ENCODE data around the gene CFAP52.

Gene CFAP52, protein sequence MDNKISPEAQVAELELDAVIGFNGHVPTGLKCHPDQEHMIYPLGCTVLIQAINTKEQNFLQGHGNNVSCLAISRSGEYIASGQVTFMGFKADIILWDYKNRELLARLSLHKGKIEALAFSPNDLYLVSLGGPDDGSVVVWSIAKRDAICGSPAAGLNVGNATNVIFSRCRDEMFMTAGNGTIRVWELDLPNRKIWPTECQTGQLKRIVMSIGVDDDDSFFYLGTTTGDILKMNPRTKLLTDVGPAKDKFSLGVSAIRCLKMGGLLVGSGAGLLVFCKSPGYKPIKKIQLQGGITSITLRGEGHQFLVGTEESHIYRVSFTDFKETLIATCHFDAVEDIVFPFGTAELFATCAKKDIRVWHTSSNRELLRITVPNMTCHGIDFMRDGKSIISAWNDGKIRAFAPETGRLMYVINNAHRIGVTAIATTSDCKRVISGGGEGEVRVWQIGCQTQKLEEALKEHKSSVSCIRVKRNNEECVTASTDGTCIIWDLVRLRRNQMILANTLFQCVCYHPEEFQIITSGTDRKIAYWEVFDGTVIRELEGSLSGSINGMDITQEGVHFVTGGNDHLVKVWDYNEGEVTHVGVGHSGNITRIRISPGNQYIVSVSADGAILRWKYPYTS

DNA sequence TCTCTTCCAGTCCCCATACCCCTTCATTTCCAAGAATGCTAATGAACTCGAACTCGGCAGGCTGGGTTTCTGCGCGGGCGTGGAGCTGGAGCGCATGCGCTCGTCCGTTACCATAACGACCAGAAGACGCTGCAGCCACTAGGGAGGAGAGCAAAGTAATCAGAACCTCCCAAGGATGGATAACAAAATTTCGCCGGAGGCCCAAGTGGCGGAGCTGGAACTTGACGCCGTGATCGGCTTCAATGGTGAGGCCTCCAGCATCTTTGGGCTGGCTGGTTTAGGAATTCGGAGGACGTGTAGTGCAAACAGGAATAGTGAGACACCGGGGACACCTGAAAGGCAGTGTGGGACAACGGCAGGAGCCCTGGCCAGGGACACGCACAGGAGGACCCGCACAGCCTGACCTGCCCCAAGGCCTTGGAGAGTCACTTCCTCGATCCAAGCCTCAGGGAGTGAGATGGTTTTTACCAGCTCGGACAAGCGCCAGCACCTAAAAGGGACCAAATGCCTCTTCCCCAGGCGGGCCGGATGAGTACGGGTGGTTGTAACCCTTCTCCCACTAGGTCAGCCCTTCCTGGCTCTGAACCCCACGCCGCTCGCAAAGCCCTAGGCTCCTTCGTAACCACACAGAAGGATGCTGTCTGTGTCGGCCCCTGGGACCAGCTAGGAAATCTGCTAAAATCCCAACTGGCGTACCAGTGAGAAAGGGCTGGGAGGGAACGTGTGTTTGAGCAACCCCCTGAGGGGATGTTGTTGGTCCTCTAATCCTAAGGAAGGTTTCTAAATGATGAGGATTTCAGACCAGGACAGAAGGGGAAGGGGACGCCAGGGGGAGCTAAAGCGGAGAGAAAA lies at the start of gene CFAP52:
Gene CFAP52 (plus strand): TSS at position 122 of the 852 bp plus-strand sequence. CDS start 54 bp downstream, at position 176.
- H3K4me3 ChIP-seq (ENCODE audit: low read length), result peak within 1 kb of the TSS; percentile 86
- peak; percentile 83 for DNase-seq (ENCODE audit: low read depth)
- TF ChIP-seq, protein P1, sequence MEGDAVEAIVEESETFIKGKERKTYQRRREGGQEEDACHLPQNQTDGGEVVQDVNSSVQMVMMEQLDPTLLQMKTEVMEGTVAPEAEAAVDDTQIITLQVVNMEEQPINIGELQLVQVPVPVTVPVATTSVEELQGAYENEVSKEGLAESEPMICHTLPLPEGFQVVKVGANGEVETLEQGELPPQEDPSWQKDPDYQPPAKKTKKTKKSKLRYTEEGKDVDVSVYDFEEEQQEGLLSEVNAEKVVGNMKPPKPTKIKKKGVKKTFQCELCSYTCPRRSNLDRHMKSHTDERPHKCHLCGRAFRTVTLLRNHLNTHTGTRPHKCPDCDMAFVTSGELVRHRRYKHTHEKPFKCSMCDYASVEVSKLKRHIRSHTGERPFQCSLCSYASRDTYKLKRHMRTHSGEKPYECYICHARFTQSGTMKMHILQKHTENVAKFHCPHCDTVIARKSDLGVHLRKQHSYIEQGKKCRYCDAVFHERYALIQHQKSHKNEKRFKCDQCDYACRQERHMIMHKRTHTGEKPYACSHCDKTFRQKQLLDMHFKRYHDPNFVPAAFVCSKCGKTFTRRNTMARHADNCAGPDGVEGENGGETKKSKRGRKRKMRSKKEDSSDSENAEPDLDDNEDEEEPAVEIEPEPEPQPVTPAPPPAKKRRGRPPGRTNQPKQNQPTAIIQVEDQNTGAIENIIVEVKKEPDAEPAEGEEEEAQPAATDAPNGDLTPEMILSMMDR (IDR thresholded peaks at IDR 0.05; ENCODE audit: insufficient read depth, low read depth, low read length, missing control alignments), result peak; percentile 78

DNA sequence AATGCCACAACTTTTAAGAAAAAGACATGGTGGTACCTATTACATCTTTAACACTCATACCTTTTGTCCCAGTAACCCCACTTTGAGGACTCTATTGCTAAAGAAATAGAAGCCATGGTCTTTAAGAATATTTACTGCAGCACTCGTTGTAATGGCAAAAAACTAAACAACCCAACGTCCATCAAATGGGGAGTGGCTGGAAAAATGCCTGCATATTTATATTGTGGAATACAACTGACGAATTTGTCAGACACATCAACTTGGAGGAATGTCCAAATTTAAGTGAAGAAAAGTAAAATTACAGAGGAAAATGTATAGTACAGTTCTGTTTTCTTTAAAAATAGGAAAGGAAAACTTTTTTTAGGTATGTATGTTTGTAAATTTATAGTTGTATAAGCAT lies 48.7 kb upstream of the CFAP52 start:
- TF ChIP-seq, protein P1 (IDR thresholded peaks at IDR 0.05; ENCODE audit: insufficient read depth, low read depth, low read length, missing control alignments), result no peak
- DNase-seq (ENCODE audit: low read depth), result no peak
- H3K4me3 ChIP-seq (ENCODE audit: low read length), result no peak overlapping the region

DNA sequence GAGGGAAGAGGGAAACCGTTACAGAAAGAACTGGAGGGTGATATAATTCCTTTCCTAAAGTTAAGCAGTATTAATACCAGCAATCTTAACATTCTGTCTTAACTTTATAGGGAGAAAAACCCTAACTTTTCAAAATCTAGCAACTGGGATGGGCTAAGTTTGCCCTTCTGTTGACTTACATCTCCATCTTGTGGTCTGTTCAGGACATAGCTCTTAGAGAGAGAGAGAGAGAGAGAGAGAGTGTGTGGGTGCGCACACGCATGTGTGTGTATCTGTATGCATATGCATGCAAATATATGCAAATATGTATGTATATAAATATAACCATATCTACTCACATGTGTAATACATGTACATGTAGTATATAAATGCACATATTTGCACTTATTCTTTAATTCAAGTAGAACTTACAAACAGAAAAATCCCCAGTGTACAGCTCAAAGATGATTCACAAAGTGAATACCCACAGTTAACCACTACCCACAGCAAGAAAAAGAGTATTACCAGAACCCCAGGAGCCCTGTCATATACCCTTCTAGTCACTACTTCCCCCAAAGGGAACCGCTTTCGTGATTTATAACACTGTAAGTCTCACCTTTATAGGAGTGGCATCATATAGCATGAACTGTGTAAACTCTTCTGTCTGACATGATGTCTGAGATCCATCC lies 47.3 kb upstream of the CFAP52 start:
- TF ChIP-seq, protein P1 (IDR thresholded peaks at IDR 0.05; ENCODE audit: insufficient read depth, low read depth, low read length, missing control alignments), result peak; percentile 58
- DNase-seq (ENCODE audit: low read depth), result peak; percentile 39
- H3K4me3 ChIP-seq (ENCODE audit: low read length), result no peak overlapping the region

DNA sequence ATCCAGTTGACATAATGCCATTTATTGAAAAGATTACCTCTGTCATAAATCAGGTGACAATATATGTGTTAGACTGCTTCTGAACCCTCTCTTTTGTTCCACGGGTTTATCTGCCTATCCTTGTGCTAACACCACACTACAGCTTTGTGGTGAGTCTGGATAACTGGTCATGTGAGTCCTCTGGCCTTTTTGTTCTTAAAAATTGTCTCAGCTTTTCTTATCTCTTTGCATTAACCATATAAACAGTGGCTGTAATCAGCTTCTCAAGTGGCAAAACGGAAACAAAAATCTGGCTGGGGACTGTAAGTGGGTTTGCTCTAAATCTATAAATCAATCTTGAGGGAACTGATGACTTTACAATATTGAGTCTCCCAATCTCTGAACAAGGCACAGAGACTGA lies 45.4 kb upstream of the CFAP52 start:
- DNase-seq (ENCODE audit: low read depth), result no peak
- TF ChIP-seq, protein P1 (IDR thresholded peaks at IDR 0.05; ENCODE audit: insufficient read depth, low read depth, low read length, missing control alignments), result no peak
- H3K4me3 ChIP-seq (ENCODE audit: low read length), result no peak overlapping the region

DNA sequence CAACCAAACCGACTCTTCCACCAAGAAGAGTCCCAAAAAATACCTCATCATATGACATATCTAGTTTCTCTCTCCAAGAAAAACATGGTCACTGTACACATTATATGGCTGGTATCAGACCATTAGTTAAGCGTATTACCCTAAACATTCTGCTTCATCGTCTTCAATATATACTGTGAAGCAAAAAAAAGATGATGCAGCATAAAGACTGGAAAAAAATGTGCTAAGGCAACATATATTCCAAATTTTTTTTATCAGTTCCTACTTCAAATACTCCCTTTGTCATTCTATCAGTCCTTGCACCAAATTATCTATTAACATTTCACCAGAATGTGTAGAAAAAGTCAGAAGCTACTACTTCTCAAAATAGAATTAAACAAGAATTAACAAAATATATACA lies 43.7 kb upstream of the CFAP52 start:
- H3K4me3 ChIP-seq (ENCODE audit: low read length), result no peak overlapping the region
- DNase-seq (ENCODE audit: low read depth), result no peak
- TF ChIP-seq, protein P1 (IDR thresholded peaks at IDR 0.05; ENCODE audit: insufficient read depth, low read depth, low read length, missing control alignments), result no peak

DNA sequence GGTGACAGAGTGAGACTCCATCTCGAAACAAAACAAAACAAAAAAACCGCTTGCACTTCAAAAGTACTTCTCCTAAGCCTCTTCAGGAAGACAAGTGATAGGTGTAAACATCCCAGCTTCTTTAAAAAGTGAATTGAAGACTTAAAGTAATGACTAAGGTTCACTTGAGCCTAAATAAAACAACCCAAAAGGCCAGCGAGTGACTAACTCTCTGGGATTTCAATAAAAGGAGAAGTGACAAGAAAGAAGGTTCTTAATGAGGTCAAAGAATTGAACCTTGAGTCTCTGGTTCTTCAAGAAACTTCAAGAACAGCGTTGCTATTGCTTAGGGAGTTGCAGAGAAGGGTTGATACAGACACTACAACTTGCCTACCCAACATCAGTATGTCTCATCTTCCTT lies 43.0 kb upstream of the CFAP52 start:
- DNase-seq (ENCODE audit: low read depth), result no peak
- TF ChIP-seq, protein P1 (IDR thresholded peaks at IDR 0.05; ENCODE audit: insufficient read depth, low read depth, low read length, missing control alignments), result no peak
- H3K4me3 ChIP-seq (ENCODE audit: low read length), result no peak overlapping the region

Measured in epithelial cell of esophagus (primary cell).